HepG2 (cell line): ENCODE results near the gene SKI. TPM values are rescaled to one million over a fixed set of nuclear protein-coding genes. Genes with fewer than 3 reads are reported as not detected.

Experiments
- CC2D1A ChIP-seq: sonication (generic); formaldehyde crosslinking; IDR thresholded peaks from 2 replicates; pipeline ENCODE4 v1.8.1; 2023; ENCODE audit warnings: mild to moderate bottlenecking, missing genetic modification reagents
- CCDC6 ChIP-seq: sonication (generic); formaldehyde crosslinking; IDR thresholded peaks from 2 replicates; pipeline ENCODE4 v1.8.1; 2022; ENCODE audit warnings: mild to moderate bottlenecking, missing genetic modification reagents, moderate library complexity
- DNMT1 ChIP-seq: sonication (generic); formaldehyde crosslinking; IDR thresholded peaks from 2 replicates; pipeline ENCODE4 v1.5.1; 2020; ENCODE audit warnings: mild to moderate bottlenecking, missing genetic modification reagents
- GATAD2A ChIP-seq: IDR thresholded peaks from 2 replicates; pipeline ENCODE4 v1.6.1; 2016
- HCFC1 ChIP-seq: fragments of 150-350 bp; IDR thresholded peaks from 2 replicates; pipeline ENCODE4 v1.6.1; 2014; ENCODE audit warnings: low read depth, low read length
- MATR3 ChIP-seq: sonication (generic); formaldehyde crosslinking; IDR thresholded peaks from 2 replicates; pipeline ENCODE4 v1.4.0; 2020; ENCODE audit warnings: missing genetic modification reagents
- MTA1 ChIP-seq: sonication (generic); formaldehyde crosslinking; IDR thresholded peaks from 2 replicates; pipeline ENCODE4 v1.4.0; 2020; ENCODE audit warnings: missing genetic modification reagents, mild to moderate bottlenecking, borderline replicate concordance
- PITX1 ChIP-seq: sonication (generic); formaldehyde crosslinking; IDR thresholded peaks from 2 replicates; pipeline ENCODE4 v1.5.1; 2020; ENCODE audit warnings: mild to moderate bottlenecking, missing genetic modification reagents
- POGZ ChIP-seq: sonication (generic); formaldehyde crosslinking; IDR thresholded peaks from 2 replicates; pipeline ENCODE4 v1.4.0; 2020; ENCODE audit warnings: mild to moderate bottlenecking, missing genetic modification reagents
- SALL2 ChIP-seq: sonication (generic); formaldehyde crosslinking; IDR thresholded peaks from 2 replicates; pipeline ENCODE4 v1.8.1; 2023; ENCODE audit warnings: mild to moderate bottlenecking, missing genetic modification reagents, inconsistent platforms
- ZFX ChIP-seq: sonication (generic); formaldehyde crosslinking; IDR thresholded peaks from 2 replicates; pipeline ENCODE4 v1.4.0; 2020; ENCODE audit warnings: mild to moderate bottlenecking, low read depth, missing genetic modification reagents, moderate library complexity
- ZNF382 ChIP-seq: sonication (generic); formaldehyde crosslinking; IDR thresholded peaks from 2 replicates; pipeline ENCODE4 v1.5.0; 2020; ENCODE audit warnings: missing genetic modification reagents, mild to moderate bottlenecking, borderline replicate concordance
- ZNF562 ChIP-seq: sonication (generic); formaldehyde crosslinking; IDR thresholded peaks from 2 replicates; pipeline ENCODE4 v1.8.0; 2022; ENCODE audit warnings: missing genetic modification reagents, borderline replicate concordance
- ZNF614 ChIP-seq: IDR thresholded peaks from 2 replicates; pipeline ENCODE4 v1.6.1; 2018; ENCODE audit warnings: missing biosample characterization, missing genetic modification reagents, inconsistent platforms, borderline replicate concordance
- ZNF7 ChIP-seq: IDR thresholded peaks from 2 replicates; pipeline ENCODE4 v1.6.1; 2016; ENCODE audit warnings: missing biosample characterization, missing genetic modification reagents
- ZNF737 ChIP-seq: sonication (generic); formaldehyde crosslinking; IDR thresholded peaks from 2 replicates; pipeline ENCODE4 v1.5.0; 2020; ENCODE audit warnings: missing genetic modification reagents, mild to moderate bottlenecking, borderline replicate concordance
- polyA plus RNA-seq, 8 experiments: library from polyadenylated mRNA; depleted of rRNA in 3 of 8; stranded (reverse) in 7 of 8; unstranded in 1 of 8; fragments of >200 nt; fragmentation: Illumina TruSeq in 4 of 8; extraction: Trizol in 4 of 8; gene quantifications; 2 replicates each; pipeline versions ENCODE4 v1.2.1 to v1.2.3, GENCODE V29; 2011 to 2016; ENCODE audit warnings: low read depth in 4 of 8, missing spikeins in 1 of 8, mixed read lengths in 1 of 8; ENCODE audit not compliant: insufficient read depth in 1 of 8
- total RNA-seq, 5 experiments: library from RNA; depleted of rRNA; stranded (reverse); fragments of >200 nt; fragmentation: Illumina TruSeq; extraction: Trizol; gene quantifications; 2 replicates each; pipeline ENCODE4 v1.2.3, GENCODE V29; 2016; ENCODE audit warnings: low read depth in 1 of 5
- TF ChIP-seq, protein P1 (sequence below): sonication (generic); formaldehyde crosslinking; IDR thresholded peaks from 2 replicates; pipeline ENCODE4 v1.4.0; 2020; ENCODE audit warnings: mild to moderate bottlenecking, low read depth, missing genetic modification reagents
- TF ChIP-seq, protein P2 (sequence below): sonication (generic); formaldehyde crosslinking; IDR thresholded peaks from one replicate; pipeline ENCODE4 v1.5.1; 2020; ENCODE audit warnings: mild to moderate bottlenecking, missing genetic modification reagents; ENCODE audit errors: not compliant biosample characterization
- TF ChIP-seq, protein P3 (sequence below): sonication (generic); formaldehyde crosslinking; conservative IDR thresholded peaks from 2 replicates; pipeline ENCODE4 v1.8.1; 2023; ENCODE audit warnings: missing genetic modification reagents

The SKI gene
- total and polyA plus RNA-seq, 2 of the 13 experiments (the other 11 are each of a cell fraction or from before 2014, with no cell fraction given): 4.7 to 6.9 TPM

DNA sequence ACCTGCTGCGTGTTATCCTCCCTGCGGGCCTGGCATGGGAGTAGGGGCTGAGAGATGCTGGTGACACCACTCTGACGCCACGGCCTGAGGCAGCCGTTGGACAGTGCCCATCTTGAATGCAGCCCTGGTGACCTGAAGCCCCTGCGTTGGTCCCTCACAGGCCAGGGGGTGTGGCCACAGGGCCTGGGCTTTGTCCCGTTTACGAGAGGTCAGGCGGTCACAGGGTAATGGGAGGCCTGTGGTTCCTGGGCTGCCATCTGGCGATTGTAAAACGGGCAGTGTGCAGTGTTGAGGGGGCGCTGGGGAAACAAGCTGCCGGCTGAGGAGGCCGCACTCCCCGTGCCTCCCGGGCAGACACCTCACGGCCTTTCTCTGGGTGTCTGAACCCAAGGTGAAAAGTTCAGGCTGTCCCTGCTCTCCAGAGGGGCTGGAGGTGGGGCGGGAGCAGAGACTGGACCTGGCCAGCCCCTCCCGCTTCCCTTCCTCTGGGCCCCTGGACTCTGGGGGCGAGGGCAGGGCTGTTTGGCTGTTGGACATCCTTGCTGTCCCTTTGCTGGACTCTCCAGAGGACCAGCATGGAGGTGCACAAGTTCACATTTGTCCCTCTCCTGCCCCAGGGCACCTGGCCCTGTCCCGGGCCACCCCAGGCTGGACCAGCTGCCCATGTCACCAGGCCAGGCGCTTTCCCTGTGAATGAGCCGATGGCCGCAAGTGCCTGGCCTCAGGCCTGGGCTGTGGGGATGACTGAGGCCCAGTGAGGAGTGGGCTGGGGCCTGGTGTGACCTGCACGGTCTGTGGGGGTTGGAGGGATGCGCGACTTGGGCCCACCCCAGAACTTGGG, 42.4 kb downstream of the SKI start (continued):
- TF ChIP-seq MTA1 (CRISPR knock-in tag): peak; percentile 69; the same call in 1 of the 2 replicates
- TF ChIP-seq ZNF382 (CRISPR knock-in tag): no peak
- no peak for TF ChIP-seq CC2D1A
- TF ChIP-seq, protein P1, sequence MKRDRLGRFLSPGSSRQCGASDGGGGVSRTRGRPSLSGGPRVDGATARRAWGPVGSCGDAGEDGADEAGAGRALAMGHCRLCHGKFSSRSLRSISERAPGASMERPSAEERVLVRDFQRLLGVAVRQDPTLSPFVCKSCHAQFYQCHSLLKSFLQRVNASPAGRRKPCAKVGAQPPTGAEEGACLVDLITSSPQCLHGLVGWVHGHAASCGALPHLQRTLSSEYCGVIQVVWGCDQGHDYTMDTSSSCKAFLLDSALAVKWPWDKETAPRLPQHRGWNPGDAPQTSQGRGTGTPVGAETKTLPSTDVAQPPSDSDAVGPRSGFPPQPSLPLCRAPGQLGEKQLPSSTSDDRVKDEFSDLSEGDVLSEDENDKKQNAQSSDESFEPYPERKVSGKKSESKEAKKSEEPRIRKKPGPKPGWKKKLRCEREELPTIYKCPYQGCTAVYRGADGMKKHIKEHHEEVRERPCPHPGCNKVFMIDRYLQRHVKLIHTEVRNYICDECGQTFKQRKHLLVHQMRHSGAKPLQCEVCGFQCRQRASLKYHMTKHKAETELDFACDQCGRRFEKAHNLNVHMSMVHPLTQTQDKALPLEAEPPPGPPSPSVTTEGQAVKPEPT: no peak
- TF ChIP-seq ZNF562: no peak
- no peak for TF ChIP-seq GATAD2A (CRISPR knock-in tag)
- TF ChIP-seq, protein P2, sequence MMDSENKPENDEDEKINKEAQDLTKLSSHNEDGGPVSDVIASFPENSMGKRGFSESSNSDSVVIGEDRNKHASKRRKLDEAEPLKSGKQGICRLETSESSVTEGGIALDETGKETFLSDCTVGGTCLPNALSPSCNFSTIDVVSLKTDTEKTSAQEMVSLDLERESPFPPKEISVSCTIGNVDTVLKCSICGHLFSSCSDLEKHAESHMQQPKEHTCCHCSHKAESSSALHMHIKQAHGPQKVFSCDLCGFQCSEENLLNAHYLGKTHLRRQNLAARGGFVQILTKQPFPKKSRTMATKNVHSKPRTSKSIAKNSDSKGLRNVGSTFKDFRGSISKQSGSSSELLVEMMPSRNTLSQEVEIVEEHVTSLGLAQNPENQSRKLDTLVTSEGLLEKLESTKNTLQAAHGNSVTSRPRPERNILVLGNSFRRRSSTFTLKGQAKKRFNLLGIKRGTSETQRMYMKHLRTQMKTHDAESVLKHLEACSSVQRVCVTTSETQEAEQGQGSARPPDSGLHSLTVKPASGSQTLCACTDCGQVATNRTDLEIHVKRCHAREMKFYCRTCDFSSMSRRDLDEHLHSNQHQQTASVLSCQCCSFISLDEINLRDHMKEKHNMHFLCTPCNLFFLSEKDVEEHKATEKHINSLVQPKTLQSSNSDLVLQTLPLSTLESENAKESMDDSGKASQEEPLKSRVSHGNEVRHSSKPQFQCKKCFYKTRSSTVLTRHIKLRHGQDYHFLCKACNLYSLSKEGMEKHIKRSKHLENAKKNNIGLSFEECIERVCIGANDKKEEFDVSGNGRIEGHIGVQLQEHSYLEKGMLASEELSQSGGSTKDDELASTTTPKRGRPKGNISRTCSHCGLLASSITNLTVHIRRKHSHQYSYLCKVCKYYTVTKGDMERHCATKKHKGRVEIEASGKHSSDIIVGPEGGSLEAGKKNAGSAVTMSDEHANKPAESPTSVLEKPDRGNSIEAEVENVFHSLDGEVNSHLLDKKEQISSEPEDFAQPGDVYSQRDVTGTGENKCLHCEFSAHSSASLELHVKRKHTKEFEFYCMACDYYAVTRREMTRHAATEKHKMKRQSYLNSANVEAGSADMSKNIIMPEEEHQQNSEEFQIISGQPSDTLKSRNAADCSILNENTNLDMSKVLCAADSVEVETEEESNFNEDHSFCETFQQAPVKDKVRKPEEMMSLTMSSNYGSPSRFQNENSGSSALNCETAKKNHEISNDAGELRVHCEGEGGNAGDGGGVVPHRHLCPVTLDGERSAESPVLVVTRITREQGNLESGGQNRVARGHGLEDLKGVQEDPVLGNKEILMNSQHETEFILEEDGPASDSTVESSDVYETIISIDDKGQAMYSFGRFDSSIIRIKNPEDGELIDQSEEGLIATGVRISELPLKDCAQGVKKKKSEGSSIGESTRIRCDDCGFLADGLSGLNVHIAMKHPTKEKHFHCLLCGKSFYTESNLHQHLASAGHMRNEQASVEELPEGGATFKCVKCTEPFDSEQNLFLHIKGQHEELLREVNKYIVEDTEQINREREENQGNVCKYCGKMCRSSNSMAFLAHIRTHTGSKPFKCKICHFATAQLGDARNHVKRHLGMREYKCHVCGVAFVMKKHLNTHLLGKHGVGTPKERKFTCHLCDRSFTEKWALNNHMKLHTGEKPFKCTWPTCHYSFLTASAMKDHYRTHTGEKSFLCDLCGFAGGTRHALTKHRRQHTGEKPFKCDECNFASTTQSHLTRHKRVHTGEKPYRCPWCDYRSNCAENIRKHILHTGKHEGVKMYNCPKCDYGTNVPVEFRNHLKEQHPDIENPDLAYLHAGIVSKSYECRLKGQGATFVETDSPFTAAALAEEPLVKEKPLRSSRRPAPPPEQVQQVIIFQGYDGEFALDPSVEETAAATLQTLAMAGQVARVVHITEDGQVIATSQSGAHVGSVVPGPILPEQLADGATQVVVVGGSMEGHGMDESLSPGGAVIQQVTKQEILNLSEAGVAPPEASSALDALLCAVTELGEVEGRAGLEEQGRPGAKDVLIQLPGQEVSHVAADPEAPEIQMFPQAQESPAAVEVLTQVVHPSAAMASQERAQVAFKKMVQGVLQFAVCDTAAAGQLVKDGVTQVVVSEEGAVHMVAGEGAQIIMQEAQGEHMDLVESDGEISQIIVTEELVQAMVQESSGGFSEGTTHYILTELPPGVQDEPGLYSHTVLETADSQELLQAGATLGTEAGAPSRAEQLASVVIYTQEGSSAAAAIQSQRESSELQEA (CRISPR knock-in tag): no peak
- TF ChIP-seq DNMT1 (CRISPR knock-in tag): no peak
- no peak for TF ChIP-seq HCFC1
- no peak; the same call in 1 of the 2 replicates for TF ChIP-seq SALL2 (CRISPR knock-in tag)
- TF ChIP-seq ZNF737 (CRISPR knock-in tag): no peak
- TF ChIP-seq ZNF614 (CRISPR knock-in tag): no peak; the same call in 1 of the 2 replicates
- TF ChIP-seq ZFX: peak; percentile 84
- no peak for TF ChIP-seq CCDC6 (CRISPR knock-in tag)
- TF ChIP-seq PITX1 (CRISPR knock-in tag): no peak; the same call in 1 of the 2 replicates
- no peak for TF ChIP-seq MATR3 (CRISPR knock-in tag)
- TF ChIP-seq ZNF7 (CRISPR knock-in tag): no peak
- TF ChIP-seq, protein P3, sequence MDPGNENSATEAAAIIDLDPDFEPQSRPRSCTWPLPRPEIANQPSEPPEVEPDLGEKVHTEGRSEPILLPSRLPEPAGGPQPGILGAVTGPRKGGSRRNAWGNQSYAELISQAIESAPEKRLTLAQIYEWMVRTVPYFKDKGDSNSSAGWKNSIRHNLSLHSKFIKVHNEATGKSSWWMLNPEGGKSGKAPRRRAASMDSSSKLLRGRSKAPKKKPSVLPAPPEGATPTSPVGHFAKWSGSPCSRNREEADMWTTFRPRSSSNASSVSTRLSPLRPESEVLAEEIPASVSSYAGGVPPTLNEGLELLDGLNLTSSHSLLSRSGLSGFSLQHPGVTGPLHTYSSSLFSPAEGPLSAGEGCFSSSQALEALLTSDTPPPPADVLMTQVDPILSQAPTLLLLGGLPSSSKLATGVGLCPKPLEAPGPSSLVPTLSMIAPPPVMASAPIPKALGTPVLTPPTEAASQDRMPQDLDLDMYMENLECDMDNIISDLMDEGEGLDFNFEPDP (CRISPR knock-in tag): no peak
- 0 out of 2 replicates have a peak, but pooled peaks have one; percentile 12 for TF ChIP-seq POGZ (CRISPR knock-in tag)
